Measurements from ENCODE around the gene RNF26.

Gene RNF26

DNA sequence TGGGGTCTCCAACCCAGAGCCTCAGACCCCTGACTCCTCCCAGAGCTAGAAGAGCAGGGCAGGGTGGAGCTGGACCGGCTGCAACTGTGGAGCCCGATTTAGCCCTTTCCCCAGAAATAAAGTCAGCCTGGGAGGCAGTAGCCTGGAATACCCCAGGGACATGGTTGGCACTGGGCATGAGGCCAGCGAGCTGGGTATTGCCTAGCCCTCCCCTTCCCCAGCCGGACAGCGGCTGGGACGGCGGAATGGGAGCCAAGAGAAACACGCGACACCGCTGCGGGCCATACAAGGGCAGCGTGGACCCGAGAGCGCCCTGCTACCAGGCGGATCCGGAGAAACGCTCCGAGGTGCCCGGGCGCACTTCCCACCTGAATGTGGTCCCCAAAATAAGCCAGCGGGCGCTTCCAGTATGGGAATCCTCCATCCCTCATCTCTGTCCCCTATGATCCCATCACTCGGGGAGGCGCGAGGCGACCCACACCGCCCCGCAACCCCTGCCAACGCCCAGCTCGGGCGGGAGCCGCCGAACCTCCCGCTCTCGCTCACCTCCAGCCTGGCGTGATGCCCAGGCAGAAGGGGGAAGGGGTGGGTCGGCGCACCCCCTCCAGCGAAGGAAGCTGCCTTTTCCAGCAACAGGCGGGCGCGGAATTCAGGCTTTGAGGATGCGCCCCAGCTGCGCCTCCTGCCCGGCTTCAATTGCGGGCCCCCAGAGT is 18.2 kb upstream of the RNF26 start:
- DNase-seq (ENCODE audit: low spot score), result no peak

DNA sequence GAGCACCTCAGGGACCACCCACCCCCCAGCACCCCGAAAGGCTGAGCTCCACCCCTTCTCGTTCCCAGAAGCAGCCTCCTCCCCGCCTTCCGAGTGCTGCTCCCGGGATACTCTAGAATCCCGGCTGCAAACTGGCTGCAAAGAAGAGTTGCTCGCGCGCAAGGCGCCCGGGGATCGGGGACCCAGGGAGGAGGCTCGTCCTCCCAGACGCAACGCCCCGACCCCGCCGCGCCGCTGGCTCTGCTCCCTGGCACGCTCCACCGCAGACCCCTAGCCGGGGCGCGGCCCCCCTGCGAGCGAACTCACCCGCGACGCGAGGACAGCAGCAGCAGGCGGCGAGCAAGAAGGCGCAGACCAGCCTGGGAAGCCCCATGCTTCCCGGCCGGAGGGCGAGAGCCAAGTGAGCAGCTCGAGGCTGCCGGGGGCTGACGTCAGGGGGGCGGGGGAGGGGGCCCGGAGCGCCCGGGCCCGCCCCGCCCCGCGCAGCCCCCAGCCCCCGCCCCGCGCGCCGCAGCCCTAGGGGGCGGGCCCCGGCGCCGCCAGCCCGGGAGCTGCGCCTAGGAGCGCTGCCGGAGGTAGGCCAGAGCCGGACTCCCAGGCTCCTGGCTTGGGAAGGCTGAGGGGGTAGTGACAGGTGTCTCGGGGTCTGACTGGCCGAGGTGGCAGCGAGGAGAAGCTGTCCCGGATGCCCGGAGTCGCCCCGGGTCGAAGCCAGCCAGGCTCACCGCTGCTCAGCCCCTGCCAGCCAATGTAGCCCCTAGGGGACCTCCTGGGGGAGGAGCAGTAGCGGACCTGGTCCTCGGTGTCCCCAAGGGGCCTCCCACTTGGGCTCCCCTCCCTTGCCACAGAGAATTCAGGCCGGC is 17.4 kb upstream of the RNF26 start, which contains the start of gene MCAM:
TSS of gene MCAM (minus strand) at position 402 of the 863 bp plus-strand sequence. CDS start at position 373, 29 bp downstream.
- peak; percentile 78 for DNase-seq (ENCODE audit: low spot score)

DNA sequence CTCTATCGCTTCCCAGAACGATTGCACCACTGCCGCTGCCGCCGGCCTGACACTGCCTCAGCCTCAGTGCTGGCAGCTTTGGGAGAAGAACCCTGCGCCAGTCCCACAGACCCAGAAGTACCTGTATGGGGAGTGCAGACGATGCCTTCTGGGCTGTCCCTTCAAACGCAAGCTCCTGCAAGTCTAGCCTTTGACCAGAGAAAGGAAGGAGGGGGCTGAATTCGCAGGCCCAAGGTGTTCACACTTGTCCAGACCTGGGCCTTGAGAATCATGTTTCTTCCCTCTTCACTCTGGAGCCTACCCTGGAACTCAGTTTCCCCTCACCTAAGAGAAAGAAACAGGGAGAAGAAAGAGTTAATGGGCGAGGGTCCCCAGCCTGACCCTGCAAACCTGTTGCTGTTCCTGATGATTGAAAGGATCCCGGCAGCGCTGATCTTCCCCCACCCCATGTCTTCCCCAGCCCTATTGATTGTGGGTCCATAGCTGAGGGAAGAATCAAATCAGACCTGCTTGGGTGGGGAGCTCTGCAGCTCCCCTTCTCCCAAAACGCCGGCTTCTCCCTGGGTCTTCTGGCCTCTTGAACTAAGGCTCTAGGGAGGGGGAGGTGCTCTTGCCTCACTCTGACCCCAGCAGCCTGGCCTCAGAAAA is 16.6 kb upstream of the RNF26 start:
- no peak for DNase-seq (ENCODE audit: low spot score)

DNA sequence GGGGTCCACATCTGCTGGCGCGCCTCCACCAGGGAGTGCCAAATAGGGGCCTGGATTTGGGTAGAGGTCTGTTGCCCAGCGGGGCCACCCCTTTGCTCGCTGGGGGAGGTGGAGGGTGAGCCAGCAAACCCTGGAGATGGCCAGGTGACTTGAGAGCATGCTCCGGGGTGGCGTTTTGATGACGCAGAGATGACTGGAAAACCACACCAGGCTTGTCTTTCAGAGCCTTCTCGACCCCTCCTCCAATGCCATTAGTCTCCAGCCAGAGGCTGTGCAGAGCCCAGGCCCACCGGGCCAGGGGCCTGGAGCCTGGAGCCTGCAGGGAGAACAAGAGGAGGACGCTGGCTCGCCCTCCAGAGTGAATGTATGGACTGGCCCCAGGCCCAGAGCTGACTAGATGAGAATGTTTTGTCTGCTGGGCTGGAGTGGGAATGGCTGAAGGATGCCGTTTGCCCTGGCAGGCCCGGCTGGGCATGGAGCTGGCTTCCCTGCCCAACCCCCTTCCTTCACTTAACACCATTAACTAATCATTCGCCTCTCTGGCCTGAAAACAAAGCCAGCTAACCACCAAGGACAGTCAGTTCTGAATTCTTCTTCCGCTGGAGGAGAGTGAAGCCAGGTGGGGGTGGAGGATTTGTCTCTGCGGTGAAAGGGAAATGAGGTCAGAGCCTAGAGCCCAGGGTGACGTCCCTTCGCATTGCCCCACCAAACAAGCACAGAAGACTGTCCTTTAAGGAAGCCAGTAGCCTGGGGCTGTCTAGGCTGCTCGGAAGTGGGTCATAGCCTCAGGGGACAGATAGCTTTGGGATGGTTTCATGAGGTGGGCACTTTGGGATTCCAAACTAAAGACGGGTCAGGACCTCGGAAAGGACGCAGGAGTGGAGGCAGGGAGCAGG is 15.8 kb upstream of the RNF26 start:
- DNase-seq (ENCODE audit: low spot score), result no peak

DNA sequence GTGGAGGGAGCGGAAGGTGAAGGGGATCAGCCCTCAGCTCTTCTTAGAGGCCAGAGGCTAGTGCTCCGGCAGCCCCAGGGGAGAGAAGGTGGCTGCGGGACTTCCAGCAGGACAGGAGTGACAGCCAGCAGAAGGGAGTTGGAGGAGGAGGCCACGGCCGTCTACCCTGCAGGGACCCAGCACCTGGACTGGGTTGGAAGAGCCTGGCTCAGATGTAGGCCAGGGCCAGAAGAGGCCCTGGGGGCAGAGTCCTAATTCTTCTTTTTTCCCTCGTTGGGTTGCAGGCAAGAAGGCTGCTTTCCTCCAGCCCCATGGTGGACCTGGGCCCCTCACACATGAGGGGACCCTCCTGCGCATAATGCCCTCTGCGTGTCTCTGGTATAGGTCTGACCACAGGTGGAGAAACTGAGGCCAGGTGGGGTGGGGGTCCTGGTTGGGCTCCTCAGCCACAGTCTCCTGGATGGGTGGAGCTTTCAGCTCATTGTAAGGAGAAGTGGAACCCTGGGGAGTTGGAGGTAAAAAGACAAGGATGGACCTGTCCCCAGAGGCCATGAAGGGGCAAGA is 15.1 kb upstream of the RNF26 start:
- no peak for DNase-seq (ENCODE audit: low spot score)

DNA sequence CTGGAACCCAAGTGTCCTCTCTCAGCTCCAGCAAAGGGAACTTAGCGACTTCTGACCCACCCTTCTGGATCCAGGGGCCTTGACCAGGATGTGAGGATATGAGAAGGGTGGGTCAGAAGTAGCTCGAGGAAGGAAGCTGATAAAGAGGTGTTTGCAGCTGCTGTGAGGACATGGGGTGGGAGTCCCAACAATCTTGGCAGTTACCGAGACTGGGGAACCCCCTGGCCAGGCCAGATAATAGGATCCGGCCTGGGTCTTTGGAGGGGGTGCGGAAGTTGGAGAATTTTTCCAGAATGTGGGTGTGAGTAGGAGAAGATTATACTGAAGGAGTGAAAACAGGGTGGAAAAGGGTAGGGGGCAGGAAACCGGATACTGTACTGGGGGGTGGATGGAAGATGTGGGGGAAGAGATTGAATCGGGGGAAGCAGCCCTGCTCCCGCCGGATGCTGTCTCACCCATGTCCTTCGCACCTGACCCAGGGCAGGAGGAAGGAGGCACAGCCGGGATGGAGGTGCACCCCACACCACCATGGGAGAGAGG is 14.6 kb upstream of the RNF26 start:
- DNase-seq (ENCODE audit: low spot score), result no peak

DNA sequence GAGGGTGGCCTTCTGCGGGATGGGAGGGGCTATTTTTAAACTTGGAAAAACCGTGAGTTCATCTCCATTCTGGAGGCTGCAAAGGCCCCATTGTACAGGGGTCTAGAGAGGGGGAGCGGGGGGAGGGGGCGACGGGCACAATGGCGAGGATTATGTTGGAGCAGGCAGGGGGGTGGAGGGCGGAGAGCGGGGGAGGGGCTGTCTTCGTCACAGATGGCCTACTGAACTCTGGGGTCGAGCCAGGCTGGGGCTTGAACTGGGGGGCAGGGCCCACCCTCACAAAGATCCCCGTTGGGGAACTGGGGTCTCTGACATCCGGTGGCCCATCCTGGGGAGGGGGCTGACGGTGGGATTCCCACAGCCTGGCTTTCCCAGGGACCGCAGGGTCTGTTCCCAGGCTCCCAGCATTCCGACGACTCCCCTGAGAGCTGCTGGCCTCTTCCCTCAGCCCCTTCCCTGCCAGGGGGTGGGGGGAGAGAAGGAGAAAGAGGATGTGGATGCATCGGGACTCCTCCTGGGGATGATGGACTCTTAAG is 14.0 kb upstream of the RNF26 start:
- no peak for DNase-seq (ENCODE audit: low spot score)

DNA sequence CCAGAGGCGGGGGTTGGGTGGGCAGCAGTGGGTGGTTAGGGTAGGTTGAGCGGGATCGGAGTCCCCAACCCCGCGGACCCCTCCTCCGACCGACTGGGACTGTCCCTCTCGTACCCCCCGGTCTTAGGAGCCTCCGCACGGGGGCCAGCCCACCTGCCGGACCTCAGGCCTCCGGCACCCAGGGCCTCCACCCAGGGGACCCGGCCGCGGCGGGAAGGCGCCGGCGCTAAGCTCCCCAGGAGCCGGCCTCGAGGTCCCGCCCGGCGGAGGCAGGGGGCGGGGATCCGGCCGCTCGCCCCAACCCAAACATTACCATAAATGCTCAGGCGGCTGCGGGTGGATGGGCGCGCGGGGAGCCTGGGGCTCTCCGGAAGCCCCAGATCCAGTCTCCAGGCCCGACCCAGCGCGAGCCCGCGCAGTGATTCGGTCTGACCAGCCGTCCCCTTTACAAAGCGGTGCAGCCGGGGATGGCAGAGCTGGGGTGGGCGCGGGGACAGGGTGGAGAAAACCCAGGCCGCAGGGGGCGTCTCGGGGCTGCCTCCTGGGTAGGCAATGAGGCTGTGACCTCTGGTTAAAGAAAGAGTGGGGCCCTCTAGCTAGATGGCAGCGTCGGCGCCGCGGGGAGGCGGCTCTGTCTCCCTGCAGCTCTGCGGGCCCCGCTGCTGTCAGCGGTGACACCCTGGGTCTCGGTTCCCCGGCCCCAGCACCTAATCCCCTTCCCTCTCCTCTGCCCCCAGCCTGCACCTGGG is 13.4 kb upstream of the RNF26 start:
- no peak for DNase-seq (ENCODE audit: low spot score)

DNA sequence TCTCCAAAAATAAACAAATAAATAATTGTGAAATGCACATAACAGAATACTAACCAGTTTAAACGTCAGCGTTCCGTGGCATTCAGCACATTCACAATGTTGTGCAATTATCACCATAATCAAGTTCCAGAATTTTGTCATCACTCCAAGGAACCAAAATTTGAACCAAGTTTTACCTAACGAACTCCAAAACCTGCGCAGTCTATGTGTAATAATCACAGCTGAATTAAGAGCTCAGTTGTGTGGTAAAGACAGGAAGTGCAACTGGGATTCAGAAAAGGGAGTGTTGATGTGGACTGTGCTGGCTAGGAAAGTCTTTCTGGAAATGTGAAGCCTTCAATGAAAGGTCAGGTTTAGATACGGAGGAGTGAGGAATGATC is 12.0 kb upstream of the RNF26 start:
- no peak for DNase-seq (ENCODE audit: low spot score)

DNA sequence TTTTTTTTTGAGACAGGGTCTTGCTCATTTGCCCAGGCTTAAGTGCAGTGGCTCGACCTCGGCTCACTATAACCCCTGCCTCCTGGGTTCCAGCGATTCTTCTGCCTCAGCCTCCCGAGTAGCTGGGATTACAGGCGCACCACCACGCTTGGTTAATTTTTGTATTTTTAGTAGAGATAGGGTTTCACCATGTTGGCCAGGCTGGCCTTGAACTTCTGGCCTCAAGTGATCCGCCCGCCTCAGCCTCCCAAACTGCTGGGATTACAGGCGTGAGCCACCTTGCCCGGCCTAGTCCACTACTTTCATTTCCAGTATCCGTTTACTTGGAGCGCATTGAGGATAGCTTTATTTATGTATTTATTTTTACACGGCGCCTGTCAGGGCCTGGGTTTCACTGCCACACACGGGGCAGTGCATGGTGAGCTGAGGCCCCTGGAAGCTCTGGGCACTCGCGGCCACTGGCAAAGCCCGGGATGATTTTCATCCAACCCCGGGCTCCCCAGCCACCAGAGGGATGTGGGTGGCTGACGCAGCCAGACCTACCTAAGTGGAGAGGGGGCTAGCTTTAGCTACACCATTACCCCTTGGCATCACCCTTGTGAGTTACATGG is 11.3 kb upstream of the RNF26 start:
- DNase-seq (ENCODE audit: low spot score), result no peak

DNA sequence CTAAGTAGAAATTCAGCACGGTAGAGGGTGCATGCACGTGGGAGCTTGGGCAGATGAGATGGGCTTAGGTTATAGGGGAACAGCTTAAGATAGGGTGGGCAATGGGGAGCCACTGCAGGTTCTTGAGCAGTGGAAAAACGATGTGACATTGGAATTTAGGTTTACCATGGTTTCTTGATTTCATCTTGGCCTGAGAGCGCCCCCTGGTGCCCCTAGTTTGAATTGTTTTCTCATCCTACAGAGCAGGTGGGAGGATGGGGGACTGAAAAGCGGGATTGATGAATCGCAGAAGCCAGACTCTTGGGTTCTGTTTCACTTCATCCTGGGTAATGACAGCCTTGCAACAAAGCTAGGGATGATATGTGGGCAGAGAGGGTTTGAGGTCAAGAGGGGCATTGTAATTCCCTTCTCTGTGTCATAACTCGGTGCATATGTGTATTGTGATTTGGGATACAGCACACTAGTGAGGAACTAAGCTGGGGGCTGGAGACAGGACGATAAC is 10.7 kb upstream of the RNF26 start:
- peak; percentile 79 for DNase-seq (ENCODE audit: low spot score)

DNA sequence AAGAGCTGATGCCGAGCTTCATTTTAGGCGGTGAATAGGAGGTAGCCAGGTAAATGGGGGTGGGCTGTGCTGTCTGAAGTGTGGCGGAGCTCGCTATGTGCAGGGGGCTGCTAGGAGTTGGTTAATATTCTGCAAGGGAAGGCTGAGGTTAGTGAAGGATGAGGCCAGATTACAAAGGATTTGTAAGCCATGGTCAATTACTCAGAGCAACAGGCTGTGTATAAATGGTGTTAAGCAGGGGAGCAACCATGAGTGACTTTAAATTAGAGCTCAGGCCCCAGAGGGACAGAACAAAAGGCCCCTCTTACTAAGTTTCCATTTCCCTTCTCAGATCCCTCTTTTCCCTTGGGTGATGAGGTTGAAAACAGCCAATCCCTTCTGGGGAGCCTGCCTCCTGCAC is 10.1 kb upstream of the RNF26 start:
- DNase-seq (ENCODE audit: low spot score), result no peak

DNA sequence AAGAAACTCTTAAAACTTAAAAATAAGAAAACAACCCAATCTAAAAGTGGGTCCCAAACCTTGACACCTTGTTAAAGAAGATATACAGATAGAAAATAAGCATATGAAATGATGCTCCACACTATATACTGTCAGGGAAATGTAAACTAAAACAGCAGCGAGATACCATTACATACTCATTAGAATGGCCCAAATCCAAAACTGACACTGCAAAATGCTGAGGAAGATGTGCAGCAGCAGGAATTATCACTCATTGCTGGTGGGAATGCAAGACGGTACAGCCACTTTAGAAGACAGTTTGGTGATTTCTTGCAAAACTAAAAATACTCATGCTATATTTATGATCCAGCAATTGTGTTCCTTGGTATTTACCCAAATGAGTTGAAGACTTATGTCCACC is 5.0 kb upstream of the RNF26 start:
- no peak for DNase-seq (ENCODE audit: low spot score)

DNA sequence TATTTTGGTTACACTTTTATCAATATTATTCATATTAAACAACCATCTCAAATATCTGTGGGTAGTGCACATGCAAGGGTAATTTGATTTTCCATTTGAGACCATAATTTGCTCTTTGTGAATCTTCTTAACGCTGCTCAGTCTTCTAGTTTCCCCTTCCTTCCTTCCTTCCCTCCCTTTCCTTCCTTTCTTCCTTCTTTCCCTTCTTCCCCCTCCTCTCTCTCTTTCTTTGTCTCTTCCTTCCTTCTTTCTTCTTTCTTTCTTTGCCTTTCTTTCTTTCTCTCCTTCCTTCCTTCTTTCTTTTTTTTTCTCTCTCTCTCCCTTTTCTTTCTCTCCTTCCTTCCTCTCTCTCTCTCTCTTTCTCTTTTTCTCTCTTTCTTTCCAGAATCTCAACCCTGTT is 4.1 kb upstream of the RNF26 start:
- no peak for DNase-seq (ENCODE audit: low spot score)

DNA sequence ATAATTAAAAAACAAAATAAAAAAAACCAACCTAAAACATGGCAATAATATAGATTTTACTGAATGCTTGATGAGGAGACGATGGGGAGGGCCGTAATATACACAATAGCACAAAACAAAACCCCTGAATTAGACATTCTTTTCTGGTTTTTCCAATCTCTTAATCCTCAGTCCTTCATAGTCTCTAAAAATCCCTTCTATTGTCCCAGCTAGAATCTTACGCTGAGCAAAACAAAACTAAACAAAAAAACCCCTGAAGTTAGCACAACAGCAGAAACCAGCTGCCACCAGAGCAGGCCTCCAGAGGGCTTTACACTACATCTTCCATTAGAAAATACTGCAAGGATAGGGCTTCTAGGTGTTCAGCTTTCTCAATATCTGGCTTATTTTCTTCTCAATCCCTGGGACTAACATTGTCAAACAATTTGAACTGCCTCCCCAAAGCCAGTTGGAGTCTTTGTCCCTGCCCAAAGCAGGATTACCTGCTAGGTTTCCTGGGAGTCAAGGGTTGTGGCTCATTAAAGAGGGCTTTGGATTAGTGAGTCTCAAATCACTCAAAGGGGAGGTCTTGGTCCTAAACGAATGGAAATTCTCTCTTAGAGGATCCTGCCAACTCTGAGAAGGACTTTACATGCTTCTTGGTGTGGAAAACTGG is 2.1 kb upstream of the RNF26 start:
- DNase-seq (ENCODE audit: low spot score), result no peak

DNA sequence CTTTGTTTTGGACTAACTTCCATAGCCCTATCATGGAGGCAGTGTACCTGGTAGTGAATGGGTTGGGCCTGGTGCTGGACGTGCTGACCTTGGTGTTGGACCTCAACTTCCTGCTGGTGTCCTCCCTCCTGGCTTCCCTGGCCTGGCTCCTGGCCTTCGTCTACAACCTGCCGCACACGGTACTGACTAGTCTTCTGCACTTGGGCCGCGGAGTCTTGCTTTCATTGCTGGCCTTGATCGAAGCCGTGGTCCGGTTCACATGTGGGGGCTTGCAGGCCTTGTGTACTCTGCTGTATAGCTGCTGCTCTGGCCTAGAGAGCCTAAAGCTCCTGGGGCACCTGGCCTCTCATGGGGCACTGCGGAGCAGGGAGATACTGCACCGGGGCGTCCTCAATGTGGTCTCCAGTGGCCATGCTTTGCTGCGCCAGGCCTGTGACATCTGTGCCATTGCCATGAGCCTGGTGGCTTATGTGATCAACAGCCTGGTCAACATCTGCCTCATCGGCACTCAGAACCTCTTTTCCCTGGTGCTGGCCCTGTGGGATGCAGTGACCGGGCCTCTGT is 846 bp downstream of the RNF26 start:
- DNase-seq (ENCODE audit: low spot score), result no peak

DNA sequence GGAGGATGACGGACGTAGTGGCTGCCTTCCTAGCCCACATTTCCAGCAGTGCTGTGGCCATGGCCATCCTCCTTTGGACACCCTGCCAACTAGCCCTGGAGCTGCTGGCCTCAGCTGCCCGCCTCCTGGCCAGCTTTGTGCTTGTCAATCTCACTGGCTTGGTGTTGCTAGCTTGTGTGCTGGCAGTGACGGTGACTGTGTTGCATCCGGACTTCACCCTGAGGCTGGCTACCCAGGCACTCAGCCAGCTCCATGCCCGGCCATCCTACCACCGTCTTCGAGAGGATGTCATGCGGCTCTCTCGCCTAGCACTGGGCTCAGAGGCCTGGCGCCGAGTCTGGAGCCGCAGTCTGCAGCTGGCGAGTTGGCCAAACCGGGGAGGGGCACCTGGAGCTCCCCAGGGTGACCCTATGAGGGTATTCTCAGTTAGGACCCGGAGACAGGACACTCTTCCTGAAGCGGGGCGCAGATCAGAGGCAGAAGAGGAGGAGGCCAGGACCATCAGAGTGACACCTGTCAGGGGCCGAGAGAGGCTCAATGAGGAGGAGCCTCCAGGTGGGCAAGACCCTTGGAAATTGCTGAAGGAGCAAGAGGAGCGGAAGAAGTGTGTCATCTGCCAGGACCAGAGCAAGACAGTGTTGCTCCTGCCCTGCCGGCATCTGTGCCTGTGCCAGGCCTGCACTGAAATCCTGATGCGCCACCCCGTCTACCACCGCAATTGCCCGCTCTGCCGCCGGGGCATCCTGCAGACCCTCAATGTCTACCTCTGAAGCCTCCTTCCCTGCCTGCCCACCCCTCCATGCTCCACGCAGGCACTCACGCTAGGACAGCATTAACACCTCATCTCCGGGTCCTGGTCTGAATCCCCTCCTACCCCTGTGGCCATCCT is 1.6 kb downstream of the RNF26 start:
- no peak for DNase-seq (ENCODE audit: low spot score)

Data from HuH-7 (cell line).